ENCODE measurements around the gene DRC7. TPM values are rescaled to one million over a fixed set of nuclear protein-coding genes. Genes with fewer than 3 reads are reported as not detected.

Gene DRC7
- total RNA-seq, 1 donor from 2014 or later: not detected

DNA sequence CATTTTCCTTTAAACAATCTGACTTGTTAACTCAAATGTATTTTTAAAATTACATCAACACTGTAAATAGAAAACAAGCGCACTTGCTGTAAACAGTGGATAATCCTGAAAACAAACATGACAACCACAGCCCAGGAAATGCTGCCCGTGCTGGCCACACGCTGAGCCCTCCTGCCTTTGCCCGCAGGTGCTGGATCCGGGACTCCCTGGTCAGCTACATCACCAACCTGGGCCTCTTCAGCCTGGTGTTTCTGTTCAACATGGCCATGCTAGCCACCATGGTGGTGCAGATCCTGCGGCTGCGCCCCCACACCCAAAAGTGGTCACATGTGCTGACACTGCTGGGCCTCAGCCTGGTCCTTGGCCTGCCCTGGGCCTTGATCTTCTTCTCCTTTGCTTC lies 33.1 kb upstream of the DRC7 start:
- Mint-ChIP-seq H3K27me3 (ENCODE audit: unreplicated experiment) (peaks cover 8% of the 10 kb centered on the region), H3K4me3 (ENCODE audit: unreplicated experiment) (no peak overlapping the region), H3K9me3 (ENCODE audit: unreplicated experiment) (peaks cover 9% of the 10 kb centered on the region), H3K27ac (ENCODE audit: unreplicated experiment) (no peak overlapping the region), H3K36me3 (ENCODE audit: unreplicated experiment) (no peaks in the 10 kb centered on the region), H3K4me1 (ENCODE audit: low read depth, unreplicated experiment) (no peaks in the 10 kb centered on the region)
- TF ChIP-seq, protein P1, sequence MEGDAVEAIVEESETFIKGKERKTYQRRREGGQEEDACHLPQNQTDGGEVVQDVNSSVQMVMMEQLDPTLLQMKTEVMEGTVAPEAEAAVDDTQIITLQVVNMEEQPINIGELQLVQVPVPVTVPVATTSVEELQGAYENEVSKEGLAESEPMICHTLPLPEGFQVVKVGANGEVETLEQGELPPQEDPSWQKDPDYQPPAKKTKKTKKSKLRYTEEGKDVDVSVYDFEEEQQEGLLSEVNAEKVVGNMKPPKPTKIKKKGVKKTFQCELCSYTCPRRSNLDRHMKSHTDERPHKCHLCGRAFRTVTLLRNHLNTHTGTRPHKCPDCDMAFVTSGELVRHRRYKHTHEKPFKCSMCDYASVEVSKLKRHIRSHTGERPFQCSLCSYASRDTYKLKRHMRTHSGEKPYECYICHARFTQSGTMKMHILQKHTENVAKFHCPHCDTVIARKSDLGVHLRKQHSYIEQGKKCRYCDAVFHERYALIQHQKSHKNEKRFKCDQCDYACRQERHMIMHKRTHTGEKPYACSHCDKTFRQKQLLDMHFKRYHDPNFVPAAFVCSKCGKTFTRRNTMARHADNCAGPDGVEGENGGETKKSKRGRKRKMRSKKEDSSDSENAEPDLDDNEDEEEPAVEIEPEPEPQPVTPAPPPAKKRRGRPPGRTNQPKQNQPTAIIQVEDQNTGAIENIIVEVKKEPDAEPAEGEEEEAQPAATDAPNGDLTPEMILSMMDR (IDR thresholded peaks at IDR 0.05; ENCODE audit: partially characterized antibody, unreplicated experiment): no peak
- no peak for DNase-seq

DNA sequence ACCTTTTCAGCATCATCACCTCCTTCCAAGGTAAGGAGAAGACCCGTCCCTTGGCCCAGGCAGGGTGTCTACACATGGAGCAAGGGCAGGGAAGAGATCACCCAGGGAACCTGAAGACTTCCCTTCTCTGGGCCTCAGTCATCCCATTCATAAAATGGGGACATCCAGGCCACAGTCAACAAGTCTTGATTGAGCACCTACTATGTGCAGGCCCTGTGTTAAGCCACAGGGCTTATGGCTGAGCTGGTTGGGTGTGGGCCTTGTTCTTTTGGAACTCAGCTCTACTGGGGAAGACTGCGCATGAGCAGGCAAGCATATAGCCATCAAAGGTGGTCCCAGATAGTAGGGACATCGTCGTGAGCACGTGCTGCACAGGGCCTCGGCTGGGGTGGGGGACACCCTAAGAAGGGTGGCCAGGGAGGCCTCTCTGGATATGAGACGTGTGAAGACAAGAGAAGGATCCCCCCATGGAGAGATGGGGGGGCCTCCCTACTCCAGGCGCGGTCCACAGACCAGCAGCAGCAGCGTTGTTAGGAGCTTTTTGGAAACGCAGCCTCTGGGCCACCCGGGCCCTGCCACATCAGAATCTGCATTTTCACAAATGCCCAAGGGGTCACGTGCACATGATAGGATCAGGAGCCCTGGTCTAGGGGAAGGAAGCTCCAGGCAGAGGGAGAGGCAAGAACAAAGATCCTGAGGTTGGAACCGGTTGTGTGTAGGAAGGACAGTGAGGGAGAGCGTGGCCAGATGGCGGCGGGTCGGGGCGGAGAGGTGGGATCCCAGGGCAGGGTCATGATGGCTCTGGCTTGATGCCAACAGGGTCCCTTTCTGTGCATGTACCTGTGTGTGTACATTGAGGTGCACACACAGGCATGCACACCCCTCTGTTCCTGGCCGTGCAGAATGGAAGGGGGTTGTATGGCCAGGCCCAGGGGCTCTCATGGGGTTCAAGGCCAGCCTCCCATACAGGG lies 32.4 kb upstream of the DRC7 start:
- Mint-ChIP-seq H3K27ac (ENCODE audit: unreplicated experiment) (no peak overlapping the region), H3K9me3 (ENCODE audit: unreplicated experiment) (peaks cover 9% of the 10 kb centered on the region), H3K36me3 (ENCODE audit: unreplicated experiment) (no peaks in the 10 kb centered on the region), H3K4me1 (ENCODE audit: low read depth, unreplicated experiment) (no peaks in the 10 kb centered on the region), H3K4me3 (ENCODE audit: unreplicated experiment) (no peak overlapping the region), H3K27me3 (ENCODE audit: unreplicated experiment) (peaks cover 8% of the 10 kb centered on the region)
- TF ChIP-seq, protein P1 (IDR thresholded peaks at IDR 0.05; ENCODE audit: partially characterized antibody, unreplicated experiment): no peak
- no peak for DNase-seq

DNA sequence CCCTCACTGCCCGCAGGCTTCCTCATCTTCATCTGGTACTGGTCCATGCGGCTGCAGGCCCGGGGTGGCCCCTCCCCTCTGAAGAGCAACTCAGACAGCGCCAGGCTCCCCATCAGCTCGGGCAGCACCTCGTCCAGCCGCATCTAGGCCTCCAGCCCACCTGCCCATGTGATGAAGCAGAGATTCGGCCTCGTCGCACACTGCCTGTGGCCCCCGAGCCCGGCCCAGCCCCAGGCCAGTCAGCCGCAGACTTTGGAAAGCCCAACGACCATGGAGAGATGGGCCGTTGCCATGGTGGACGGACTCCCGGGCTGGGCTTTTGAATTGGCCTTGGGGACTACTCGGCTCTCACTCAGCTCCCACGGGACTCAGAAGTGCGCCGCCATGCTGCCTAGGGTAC lies 31.2 kb upstream of the DRC7 start:
- no peaks in the 10 kb centered on the region for H3K36me3 Mint-ChIP-seq (ENCODE audit: unreplicated experiment)
- H3K4me3 Mint-ChIP-seq (ENCODE audit: unreplicated experiment): no peak overlapping the region
- peaks cover 9% of the 10 kb centered on the region for H3K9me3 Mint-ChIP-seq (ENCODE audit: unreplicated experiment)
- H3K4me1 Mint-ChIP-seq (ENCODE audit: low read depth, unreplicated experiment): no peaks in the 10 kb centered on the region
- no peak overlapping the region for H3K27ac Mint-ChIP-seq (ENCODE audit: unreplicated experiment)
- peaks cover 6% of the 10 kb centered on the region for H3K27me3 Mint-ChIP-seq (ENCODE audit: unreplicated experiment)
- DNase-seq: no peak
- TF ChIP-seq, protein P1 (IDR thresholded peaks at IDR 0.05; ENCODE audit: partially characterized antibody, unreplicated experiment): no peak

DNA sequence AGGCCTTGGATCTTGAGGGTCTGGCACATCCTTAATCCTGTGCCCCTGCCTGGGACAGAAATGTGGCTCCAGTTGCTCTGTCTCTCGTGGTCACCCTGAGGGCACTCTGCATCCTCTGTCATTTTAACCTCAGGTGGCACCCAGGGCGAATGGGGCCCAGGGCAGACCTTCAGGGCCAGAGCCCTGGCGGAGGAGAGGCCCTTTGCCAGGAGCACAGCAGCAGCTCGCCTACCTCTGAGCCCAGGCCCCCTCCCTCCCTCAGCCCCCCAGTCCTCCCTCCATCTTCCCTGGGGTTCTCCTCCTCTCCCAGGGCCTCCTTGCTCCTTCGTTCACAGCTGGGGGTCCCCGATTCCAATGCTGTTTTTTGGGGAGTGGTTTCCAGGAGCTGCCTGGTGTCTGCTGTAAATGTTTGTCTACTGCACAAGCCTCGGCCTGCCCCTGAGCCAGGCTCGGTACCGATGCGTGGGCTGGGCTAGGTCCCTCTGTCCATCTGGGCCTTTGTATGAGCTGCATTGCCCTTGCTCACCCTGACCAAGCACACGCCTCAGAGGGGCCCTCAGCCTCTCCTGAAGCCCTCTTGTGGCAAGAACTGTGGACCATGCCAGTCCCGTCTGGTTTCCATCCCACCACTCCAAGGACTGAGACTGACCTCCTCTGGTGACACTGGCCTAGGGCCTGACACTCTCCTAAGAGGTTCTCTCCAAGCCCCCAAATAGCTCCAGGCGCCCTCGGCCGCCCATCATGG lies 30.5 kb upstream of the DRC7 start:
- DNase-seq: no peak
- no peaks in the 10 kb centered on the region for H3K4me1 Mint-ChIP-seq (ENCODE audit: low read depth, unreplicated experiment)
- TF ChIP-seq, protein P1 (IDR thresholded peaks at IDR 0.05; ENCODE audit: partially characterized antibody, unreplicated experiment): no peak
- no peaks in the 10 kb centered on the region for H3K36me3 Mint-ChIP-seq (ENCODE audit: unreplicated experiment)
- H3K9me3 Mint-ChIP-seq (ENCODE audit: unreplicated experiment): peaks cover 11% of the 10 kb centered on the region
- H3K27ac Mint-ChIP-seq (ENCODE audit: unreplicated experiment): no peak overlapping the region
- H3K27me3 Mint-ChIP-seq (ENCODE audit: unreplicated experiment): peaks cover 6% of the 10 kb centered on the region
- no peak overlapping the region for H3K4me3 Mint-ChIP-seq (ENCODE audit: unreplicated experiment)

All from glutamatergic neuron (in vitro differentiated cells).